PFSK-1 (cell line): Measurements from ENCODE around the gene NUDT4. TPM values are rescaled to one million over a fixed set of nuclear protein-coding genes. Genes with fewer than 3 reads are reported as not detected.
A peak's percentile ranks its signal among the peaks of the same experiment; 100 is the strongest.

Experiments used
- FOXP2 ChIP-seq: optimal IDR thresholded peaks from 2 replicates; pipeline ENCODE3; 2011; ENCODE audit warnings: borderline replicate concordance, control low read depth, inconsistent platforms; ENCODE audit not compliant: insufficient read depth; ENCODE audit errors: extremely low read length, extremely low read depth
- POLR2AphosphoS5 ChIP-seq: IDR thresholded peaks from 2 replicates; pipeline ENCODE4 v1.6.1; 2012; ENCODE audit warnings: low read depth, mild to moderate bottlenecking, control low read depth, low read length, moderate library complexity
- REST ChIP-seq, 2 experiments: IDR thresholded peaks; 2 replicates each; pipeline versions ENCODE4 v1.6.1 to v1.8.0; 2011 to 2012; ENCODE audit warnings: low read depth in 2 of 2, low read length in 2 of 2, control low read depth in 1 of 2, inconsistent platforms in 1 of 2, mild to moderate bottlenecking in 1 of 2, moderate library complexity in 1 of 2; ENCODE audit not compliant: insufficient read depth in 1 of 2
- SIN3A ChIP-seq: IDR thresholded peaks from 2 replicates; pipeline ENCODE4 v1.6.1; 2012; ENCODE audit warnings: mild to moderate bottlenecking, low read length, moderate library complexity, borderline replicate concordance; ENCODE audit not compliant: insufficient read depth
- TAF1 ChIP-seq: IDR thresholded peaks from 2 replicates; pipeline ENCODE4 v1.6.1; 2012; ENCODE audit warnings: low read length, control low read depth, borderline replicate concordance; ENCODE audit not compliant: insufficient read depth
- polyA plus RNA-seq: library from polyadenylated mRNA; unstranded; fragments of >200 nt; gene quantifications from one replicate; pipeline ENCODE4 v1.2.1, GENCODE V29; 2012; ENCODE audit warnings: low read depth, missing spikeins; ENCODE audit not compliant: insufficient read length

The NUDT4 gene
- 10.7 TPM for polyA plus RNA-seq

- TF ChIP-seq SIN3A (no peak), FOXP2 (no peak), TAF1 (peak; percentile 52; the same call in 1 of the 2 replicates), REST (IDR thresholded peaks at IDR 0.05; ENCODE audit: insufficient read depth in 1 of 2, low read depth in 2 of 2, low read length in 2 of 2) (no peak), POLR2AphosphoS5 (peak; percentile 87)
These were observed at the start of gene NUDT4 for GRCh38 chr12:93377252-93378195. NUDT4 (plus strand) TSS chr12:93377925; CDS start chr12:93378323, 398 bp downstream.

- TF ChIP-seq TAF1 = no peak
- no peak for TF ChIP-seq POLR2AphosphoS5
- TF ChIP-seq FOXP2 = no peak
- no peak for TF ChIP-seq REST (IDR thresholded peaks at IDR 0.05; ENCODE audit: insufficient read depth in 1 of 2, low read depth in 2 of 2, low read length in 2 of 2)
- TF ChIP-seq SIN3A = no peak
These were observed 44.7 kb upstream of the NUDT4 start for GRCh38 chr12:93333054-93333453.

- TF ChIP-seq FOXP2 (no peak), POLR2AphosphoS5 (no peak), TAF1 (no peak), REST (IDR thresholded peaks at IDR 0.05; ENCODE audit: insufficient read depth in 1 of 2, low read depth in 2 of 2, low read length in 2 of 2) (no peak), SIN3A (no peak)
These were observed 43.9 kb upstream of the NUDT4 start for GRCh38 chr12:93333828-93334227.

- TF ChIP-seq SIN3A (no peak), FOXP2 (no peak), POLR2AphosphoS5 (no peak), TAF1 (no peak), REST (IDR thresholded peaks at IDR 0.05; ENCODE audit: insufficient read depth in 1 of 2, low read depth in 2 of 2, low read length in 2 of 2) (no peak)
These were observed 42.0 kb upstream of the NUDT4 start for GRCh38 chr12:93335603-93336162.
